CD4-positive, CD25-positive, alpha-beta regulatory T cell (primary cell): ENCODE measurements around the gene CELSR1. TPM values are rescaled to one million over a fixed set of nuclear protein-coding genes. Genes with fewer than 3 reads are reported as not detected.

Experiments
- ATAC-seq, 2 donors: fragments of 150-1000 bp; cut with Tn5 transposase; one replicate each; pipeline ENCODE4 v1.10.0; 2021; ENCODE audit warnings: low read depth in 2 of 2, moderate number of reproducible peaks in 2 of 2, moderate library complexity in 1 of 2
- DNase-seq, 3 donors: peaks; one replicate each; pipeline versions ENCODE4 v3.0.0 to v3.0.0-alpha.2; 2012 to 2022; ENCODE audit warnings: mixed read lengths in 1 of 3
- H3K27ac ChIP-seq: one replicate; pipeline ENCODE4 v1.7.0; 2013; ENCODE audit warnings: mild to moderate bottlenecking, low read length; ENCODE audit not compliant: insufficient read depth, poor library complexity, severe bottlenecking
- H3K27me3 ChIP-seq: one replicate; pipeline ENCODE4 v1.7.0; 2013; ENCODE audit warnings: low read length; ENCODE audit not compliant: control insufficient read depth, insufficient read depth
- H3K36me3 ChIP-seq: one replicate; pipeline ENCODE4 v1.7.0; 2013; ENCODE audit warnings: mild to moderate bottlenecking, low read length, moderate library complexity; ENCODE audit not compliant: control insufficient read depth, insufficient read depth
- H3K4me1 ChIP-seq: 2 replicates; pipeline ENCODE4 v1.7.0; 2013; ENCODE audit warnings: mild to moderate bottlenecking, low read length; ENCODE audit not compliant: insufficient read depth, control insufficient read depth, poor library complexity, severe bottlenecking
- H3K4me3 ChIP-seq: one replicate; pipeline ENCODE4 v1.7.0; 2013; ENCODE audit warnings: low read depth, mild to moderate bottlenecking, low read length, moderate library complexity
- H3K9me3 ChIP-seq, 2 experiments: 1 replicate in 1 of 2; 2 replicates in 1 of 2; pipeline ENCODE4 v1.7.0; 2013; ENCODE audit warnings: low read length in 2 of 2, mild to moderate bottlenecking in 1 of 2, moderate library complexity in 1 of 2; ENCODE audit not compliant: control insufficient read depth in 2 of 2
- H3K27ac Mint-ChIP-seq, 3 donors: one replicate each; pipeline ENCODE4 v1.8.0; 2020 to 2022; ENCODE audit warnings: mild to moderate bottlenecking in 3 of 3, mixed read lengths in 3 of 3, moderate library complexity in 2 of 3
- H3K27me3 Mint-ChIP-seq: one replicate; pipeline ENCODE4 v1.8.0; 2022; ENCODE audit warnings: mild to moderate bottlenecking, mixed read lengths
- H3K36me3 Mint-ChIP-seq: one replicate; pipeline ENCODE4 v1.8.0; 2020; ENCODE audit warnings: mixed read lengths
- H3K4me1 Mint-ChIP-seq, 4 donors: one replicate each; pipeline ENCODE4 v1.8.0; 2020 to 2022; ENCODE audit warnings: mixed read lengths in 4 of 4, mild to moderate bottlenecking in 1 of 4
- H3K4me3 Mint-ChIP-seq, 4 donors: one replicate each; pipeline ENCODE4 v1.8.0; 2020 to 2022; ENCODE audit warnings: mild to moderate bottlenecking in 4 of 4, mixed read lengths in 4 of 4, moderate library complexity in 3 of 4
- H3K9me3 Mint-ChIP-seq, 7 donors: one replicate each; pipeline ENCODE4 v1.8.0; 2020 to 2022; ENCODE audit warnings: mixed read lengths in 7 of 7, mild to moderate bottlenecking in 3 of 7, moderate library complexity in 2 of 7
- polyA plus RNA-seq, 4 donors: library from polyadenylated mRNA; unstranded; fragments of 300-500 nt; fragmentation: Illumina TruSeq; gene quantifications; one replicate each; pipeline ENCODE4 v1.2.3, GENCODE V29; 2021
- total RNA-seq: library from RNA; stranded (reverse); gene quantifications from one replicate; pipeline ENCODE4 v1.2.3, GENCODE V29; 2022

The CELSR1 gene
- total and polyA plus RNA-seq, 5 donors from 2014 or later = 0.10 to 1.4 (median 0.45) TPM; not detected in 1

DNA sequence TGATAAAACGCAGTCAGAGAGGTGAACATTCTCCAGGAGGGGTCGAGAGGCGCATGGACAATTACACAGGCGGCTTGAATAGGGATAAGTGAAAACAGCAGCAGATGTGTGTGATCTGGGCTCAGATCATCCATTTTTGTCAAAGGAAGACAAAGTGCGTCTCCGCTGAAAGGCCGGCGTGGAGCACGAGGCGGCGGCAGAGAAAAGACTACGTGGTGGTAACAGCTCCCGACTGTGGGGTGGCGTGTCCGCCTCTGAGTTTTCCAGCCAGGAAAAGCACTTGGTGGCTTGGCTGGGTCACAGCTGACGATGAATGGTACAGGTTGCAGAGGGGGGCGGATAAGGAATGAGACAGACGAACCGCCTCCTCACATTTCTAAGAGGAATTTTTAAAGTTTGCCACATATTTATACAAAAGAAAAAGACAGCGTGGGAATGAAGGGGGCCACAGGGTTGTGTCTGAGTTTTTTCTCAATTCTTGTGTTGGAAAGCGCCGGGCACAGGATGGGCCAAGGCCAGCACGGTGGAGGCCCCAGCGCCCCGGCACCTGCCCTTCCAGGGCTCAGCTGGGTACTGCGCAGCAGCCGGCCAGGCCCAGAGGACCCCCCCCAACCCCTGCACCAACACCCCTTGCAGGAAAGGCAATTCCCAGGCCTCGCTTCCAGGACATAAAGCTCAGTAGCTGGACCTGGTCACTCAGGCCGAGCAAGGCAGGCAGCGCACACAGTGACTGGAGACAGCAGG, 121.5 kb downstream of the CELSR1 start:
- Mint-ChIP-seq H3K36me3 (no peaks in the 10 kb centered on the region), H3K4me1 (no peaks in the 10 kb centered on the region), H3K4me3 (no peak overlapping the region), H3K27ac (no peak overlapping the region), H3K9me3 (no peaks in the 10 kb centered on the region), H3K27me3 (no peaks in the 10 kb centered on the region)
- Histone ChIP-seq H3K27me3 (no peaks in the 10 kb centered on the region), H3K27ac (no peak overlapping the region), H3K4me3 (no peak overlapping the region), H3K4me1 (no peaks in the 10 kb centered on the region), H3K36me3 (no peaks in the 10 kb centered on the region), H3K9me3 (no peaks in the 10 kb centered on the region)
- no peak for DNase-seq
- ATAC-seq = no peak

DNA sequence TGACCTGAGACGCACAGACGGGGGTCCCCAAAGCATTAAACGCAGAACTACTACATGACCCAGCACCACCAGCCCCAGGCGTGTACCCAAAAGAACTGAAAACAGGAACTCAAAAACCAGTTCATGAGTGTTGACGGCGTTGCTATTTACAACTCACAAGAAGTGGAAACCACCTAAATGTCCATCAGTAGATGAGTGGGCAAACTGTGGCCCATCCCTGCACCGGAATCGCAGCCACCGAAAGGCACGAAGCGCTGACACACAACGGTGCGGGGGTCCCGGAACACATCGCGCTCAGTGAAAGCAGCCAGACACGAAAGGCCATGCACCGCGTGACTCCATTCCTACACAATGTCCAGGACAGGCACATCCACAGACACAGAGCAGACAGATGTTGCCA, 122.7 kb downstream of the CELSR1 start:
- H3K36me3 ChIP-seq = no peaks in the 10 kb centered on the region
- DNase-seq (no peak), ATAC-seq (no peak)
- H3K4me1 Mint-ChIP-seq = no peaks in the 10 kb centered on the region
- H3K27me3 Mint-ChIP-seq = no peaks in the 10 kb centered on the region
- H3K4me1 ChIP-seq = no peaks in the 10 kb centered on the region
- no peak overlapping the region for H3K4me3 Mint-ChIP-seq
- H3K27ac Mint-ChIP-seq = no peak overlapping the region
- H3K27ac ChIP-seq = no peak overlapping the region
- no peaks in the 10 kb centered on the region for H3K36me3 Mint-ChIP-seq
- H3K9me3 ChIP-seq = no peaks in the 10 kb centered on the region
- H3K9me3 Mint-ChIP-seq = no peaks in the 10 kb centered on the region
- no peak overlapping the region for H3K4me3 ChIP-seq
- no peaks in the 10 kb centered on the region for H3K27me3 ChIP-seq

DNA sequence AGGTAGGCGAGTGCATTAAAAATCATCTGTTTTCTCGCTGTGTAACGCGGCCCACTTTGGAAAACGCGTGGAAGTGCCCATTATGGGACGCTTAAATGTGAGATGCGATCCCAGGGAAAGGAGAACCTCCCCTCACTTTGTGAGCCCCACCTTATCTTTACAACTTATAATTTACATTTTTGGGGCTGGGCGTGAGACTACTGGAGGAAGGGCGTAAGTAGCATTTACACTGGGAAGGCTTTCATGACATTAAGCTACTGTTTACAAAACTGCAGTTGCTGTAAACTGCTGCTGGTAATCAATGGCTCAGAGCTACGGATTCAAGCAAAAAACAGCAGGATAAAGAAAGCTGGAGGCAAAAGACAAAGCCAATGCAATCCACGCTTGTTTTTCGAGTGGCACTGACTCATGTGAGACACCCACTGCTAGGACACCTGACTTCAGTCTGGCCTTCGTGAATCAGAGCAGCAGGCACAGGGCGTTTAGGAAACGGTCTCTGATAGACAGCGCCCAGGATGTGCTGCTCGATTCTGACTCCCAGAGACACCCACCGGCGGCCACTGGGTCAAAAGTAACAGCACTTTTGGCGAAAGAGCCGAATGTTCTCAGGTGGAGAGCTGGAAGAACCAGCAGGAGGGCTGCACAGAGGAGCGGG, 123.6 kb downstream of the CELSR1 start:
- Mint-ChIP-seq H3K27ac (no peak overlapping the region), H3K27me3 (no peaks in the 10 kb centered on the region), H3K4me3 (no peak overlapping the region), H3K4me1 (no peaks in the 10 kb centered on the region), H3K9me3 (no peaks in the 10 kb centered on the region), H3K36me3 (no peaks in the 10 kb centered on the region)
- no peaks in the 10 kb centered on the region for H3K36me3 ChIP-seq
- no peak overlapping the region for H3K4me3 ChIP-seq
- ATAC-seq (no peak), DNase-seq (no peak)
- H3K9me3 ChIP-seq = no peaks in the 10 kb centered on the region
- no peaks in the 10 kb centered on the region for H3K27me3 ChIP-seq
- no peaks in the 10 kb centered on the region for H3K4me1 ChIP-seq
- no peak overlapping the region for H3K27ac ChIP-seq

DNA sequence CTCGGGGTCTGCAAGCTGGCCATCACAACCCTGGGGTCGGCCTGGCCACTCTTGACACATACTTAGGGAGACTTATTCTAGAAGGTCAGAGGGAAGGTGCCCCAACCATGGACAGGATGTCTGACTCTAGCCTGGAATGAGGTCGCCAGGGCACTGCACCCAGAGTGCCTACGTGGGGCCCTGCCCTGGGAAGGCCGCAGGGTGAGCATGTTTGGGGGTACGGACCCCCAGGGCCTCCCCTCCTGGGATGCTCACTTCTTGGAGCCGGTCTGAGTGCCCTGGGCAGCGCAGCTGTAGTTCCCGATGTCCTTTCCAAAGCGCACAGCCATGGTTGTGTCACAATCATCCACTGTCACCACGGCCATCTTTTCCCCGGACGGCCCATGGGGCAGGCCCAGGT, 126.1 kb downstream of the CELSR1 start:
- no peaks in the 10 kb centered on the region for H3K9me3 Mint-ChIP-seq
- no peak overlapping the region for H3K4me3 Mint-ChIP-seq
- H3K27ac Mint-ChIP-seq = no peak overlapping the region

DNA sequence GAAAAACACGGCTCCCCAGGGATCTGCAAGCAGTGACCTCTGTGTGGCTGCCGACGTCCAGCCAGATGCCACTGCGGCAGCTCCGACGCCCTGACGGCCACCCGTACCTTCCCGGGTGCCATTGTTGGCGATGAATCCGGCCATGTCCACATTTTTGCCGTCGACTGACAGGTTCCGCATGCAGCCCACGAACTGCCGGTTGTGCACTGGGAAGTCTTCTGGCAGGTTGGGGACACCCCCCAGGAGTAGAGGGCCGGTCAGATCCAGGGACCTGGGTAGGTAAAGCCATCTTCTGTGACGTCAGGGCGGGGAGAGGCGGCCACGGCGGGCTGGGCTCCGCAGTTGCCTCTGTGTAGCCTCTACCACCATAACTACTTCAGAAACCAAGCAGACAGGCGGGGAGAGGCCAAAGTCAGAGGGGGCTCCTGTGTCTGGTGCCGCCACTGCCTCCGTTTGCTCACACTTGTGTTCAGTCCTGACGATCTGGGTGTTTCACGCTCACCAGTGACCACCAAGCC, 127.1 kb downstream of the CELSR1 start:
- H3K4me1 Mint-ChIP-seq = no peaks in the 10 kb centered on the region
- no peak overlapping the region for H3K4me3 Mint-ChIP-seq
- no peaks in the 10 kb centered on the region for H3K36me3 Mint-ChIP-seq
- no peak for DNase-seq
- no peaks in the 10 kb centered on the region for H3K27me3 Mint-ChIP-seq
- H3K27ac ChIP-seq = no peak overlapping the region
- H3K36me3 ChIP-seq = no peaks in the 10 kb centered on the region
- no peak overlapping the region for H3K27ac Mint-ChIP-seq
- no peak overlapping the region for H3K4me3 ChIP-seq
- no peaks in the 10 kb centered on the region for H3K4me1 ChIP-seq
- H3K9me3 Mint-ChIP-seq = no peaks in the 10 kb centered on the region
- H3K27me3 ChIP-seq = no peaks in the 10 kb centered on the region
- no peak for ATAC-seq
- H3K9me3 ChIP-seq = no peaks in the 10 kb centered on the region

More for the DNA sequence above, 126.1 kb downstream of the CELSR1 start:
- H3K27me3 Mint-ChIP-seq = no peaks in the 10 kb centered on the region
- Histone ChIP-seq H3K27ac (no peak overlapping the region), H3K4me1 (no peaks in the 10 kb centered on the region), H3K36me3 (no peaks in the 10 kb centered on the region), H3K4me3 (no peak overlapping the region), H3K9me3 (no peaks in the 10 kb centered on the region), H3K27me3 (no peaks in the 10 kb centered on the region)
- no peaks in the 10 kb centered on the region for H3K4me1 Mint-ChIP-seq
- no peak for DNase-seq
- H3K36me3 Mint-ChIP-seq = no peaks in the 10 kb centered on the region
- ATAC-seq = no peak

DNA sequence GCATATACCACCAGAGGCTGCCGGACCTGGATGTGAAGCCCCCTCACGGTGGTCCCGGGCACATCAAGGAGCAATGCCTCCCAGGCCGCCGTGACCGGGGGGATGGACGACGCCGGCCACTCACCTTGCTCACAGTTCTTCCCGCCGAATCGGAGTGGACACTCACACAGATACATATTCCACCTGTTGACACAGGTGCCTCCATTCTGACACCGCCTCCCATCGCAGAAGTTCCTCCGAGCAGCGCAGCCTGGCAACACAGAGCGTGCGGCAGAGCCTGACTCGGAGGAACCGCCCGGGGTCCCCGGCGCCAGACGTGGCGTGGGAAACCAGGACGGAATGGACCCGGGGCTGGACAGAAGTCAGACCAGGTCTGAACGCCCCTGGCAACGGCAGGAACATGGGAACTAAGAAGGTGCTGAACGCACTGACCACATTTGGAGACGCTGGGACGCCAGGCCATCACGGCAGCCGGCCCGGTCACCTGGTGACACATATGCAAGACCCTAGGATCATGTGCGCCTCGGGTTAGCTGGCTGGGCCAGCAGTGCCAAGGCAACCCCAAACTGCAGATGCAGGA, 127.7 kb downstream of the CELSR1 start:
- ATAC-seq (no peak), DNase-seq (no peak)
- H3K4me3 Mint-ChIP-seq = peak overlapping the region in 1 of 4 donors; percentile 81
- H3K4me1 Mint-ChIP-seq = no peaks in the 10 kb centered on the region
- no peaks in the 10 kb centered on the region for H3K9me3 Mint-ChIP-seq
- no peak overlapping the region for H3K27ac Mint-ChIP-seq
- H3K36me3 Mint-ChIP-seq = no peaks in the 10 kb centered on the region
- Histone ChIP-seq H3K4me1 (no peaks in the 10 kb centered on the region), H3K4me3 (no peak overlapping the region), H3K27ac (no peak overlapping the region), H3K9me3 (no peaks in the 10 kb centered on the region), H3K27me3 (no peaks in the 10 kb centered on the region), H3K36me3 (no peaks in the 10 kb centered on the region)
- H3K27me3 Mint-ChIP-seq = no peaks in the 10 kb centered on the region

DNA sequence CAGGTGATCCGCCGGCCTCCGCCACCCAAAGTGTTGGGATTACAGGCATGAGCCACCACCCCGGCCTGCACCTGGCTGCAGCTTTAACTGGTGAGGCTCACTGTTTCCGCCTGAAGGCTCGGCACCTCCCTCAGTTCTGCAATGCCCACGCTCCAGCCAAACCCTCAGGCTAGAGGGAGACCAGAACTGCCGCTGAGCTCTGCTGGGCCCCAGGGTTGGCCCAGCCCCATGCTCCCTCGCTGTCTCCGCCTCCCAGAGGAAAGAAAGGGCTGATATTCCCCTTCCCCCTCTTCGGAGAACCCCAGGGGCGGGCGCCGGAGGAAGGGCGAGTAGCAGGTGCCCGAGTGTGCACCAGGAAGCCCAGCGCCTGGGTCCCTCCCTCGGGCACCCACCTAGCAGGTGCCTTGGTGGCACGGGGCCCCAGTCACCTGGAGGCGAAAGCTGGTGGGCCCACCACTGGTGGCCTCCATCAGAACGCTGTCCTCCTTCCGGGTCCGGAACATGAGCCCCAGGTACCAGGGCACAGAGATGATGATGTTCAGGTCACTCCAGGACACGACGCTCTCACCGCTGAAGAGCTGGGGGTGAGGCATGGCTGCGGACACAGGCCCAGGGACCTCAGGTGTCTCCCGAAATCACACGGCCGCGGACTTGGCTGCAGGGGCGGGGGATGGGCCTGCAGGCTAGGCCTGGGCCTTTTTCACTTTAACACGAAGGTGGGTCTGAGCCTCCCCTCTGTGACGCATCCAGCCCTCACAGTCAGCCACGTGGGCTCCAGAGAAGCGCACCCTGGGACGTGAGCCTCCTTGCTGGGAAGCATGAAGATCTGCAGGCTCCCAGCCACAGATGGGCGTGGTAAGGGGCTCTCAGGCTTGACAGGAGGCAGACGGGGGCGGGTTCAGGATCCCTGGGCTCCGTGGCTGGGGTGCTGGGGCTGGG, 128.6 kb downstream of the CELSR1 start:
- no peaks in the 10 kb centered on the region for H3K9me3 Mint-ChIP-seq
- H3K36me3 ChIP-seq = no peaks in the 10 kb centered on the region

More for the DNA sequence above, 128.6 kb downstream of the CELSR1 start:
- H3K4me3 Mint-ChIP-seq = no peak overlapping the region
- H3K27ac ChIP-seq = no peak overlapping the region
- H3K4me1 ChIP-seq = no peaks in the 10 kb centered on the region
- H3K9me3 ChIP-seq = no peaks in the 10 kb centered on the region
- H3K36me3 Mint-ChIP-seq = no peaks in the 10 kb centered on the region
- no peaks in the 10 kb centered on the region for H3K4me1 Mint-ChIP-seq
- no peaks in the 10 kb centered on the region for H3K27me3 ChIP-seq
- DNase-seq (no peak), ATAC-seq (no peak)
- no peaks in the 10 kb centered on the region for H3K27me3 Mint-ChIP-seq
- no peak overlapping the region for H3K4me3 ChIP-seq
- no peak overlapping the region for H3K27ac Mint-ChIP-seq
